ENCODE measurements around the gene DRP2.
A peak's percentile ranks its signal among the peaks of the same experiment; 100 is the strongest.
"Not testable (repeated sequence)": the region's sequence is repeated elsewhere in the genome, so short reads cannot be mapped to it uniquely, and the experiment has no call there.

Gene DRP2, protein sequence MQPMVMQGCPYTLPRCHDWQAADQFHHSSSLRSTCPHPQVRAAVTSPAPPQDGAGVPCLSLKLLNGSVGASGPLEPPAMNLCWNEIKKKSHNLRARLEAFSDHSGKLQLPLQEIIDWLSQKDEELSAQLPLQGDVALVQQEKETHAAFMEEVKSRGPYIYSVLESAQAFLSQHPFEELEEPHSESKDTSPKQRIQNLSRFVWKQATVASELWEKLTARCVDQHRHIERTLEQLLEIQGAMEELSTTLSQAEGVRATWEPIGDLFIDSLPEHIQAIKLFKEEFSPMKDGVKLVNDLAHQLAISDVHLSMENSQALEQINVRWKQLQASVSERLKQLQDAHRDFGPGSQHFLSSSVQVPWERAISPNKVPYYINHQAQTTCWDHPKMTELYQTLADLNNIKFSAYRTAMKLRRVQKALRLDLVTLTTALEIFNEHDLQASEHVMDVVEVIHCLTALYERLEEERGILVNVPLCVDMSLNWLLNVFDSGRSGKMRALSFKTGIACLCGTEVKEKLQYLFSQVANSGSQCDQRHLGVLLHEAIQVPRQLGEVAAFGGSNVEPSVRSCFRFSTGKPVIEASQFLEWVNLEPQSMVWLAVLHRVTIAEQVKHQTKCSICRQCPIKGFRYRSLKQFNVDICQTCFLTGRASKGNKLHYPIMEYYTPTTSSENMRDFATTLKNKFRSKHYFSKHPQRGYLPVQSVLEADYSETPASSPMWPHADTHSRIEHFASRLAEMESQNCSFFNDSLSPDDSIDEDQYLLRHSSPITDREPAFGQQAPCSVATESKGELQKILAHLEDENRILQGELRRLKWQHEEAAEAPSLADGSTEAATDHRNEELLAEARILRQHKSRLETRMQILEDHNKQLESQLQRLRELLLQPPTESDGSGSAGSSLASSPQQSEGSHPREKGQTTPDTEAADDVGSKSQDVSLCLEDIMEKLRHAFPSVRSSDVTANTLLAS

DNA sequence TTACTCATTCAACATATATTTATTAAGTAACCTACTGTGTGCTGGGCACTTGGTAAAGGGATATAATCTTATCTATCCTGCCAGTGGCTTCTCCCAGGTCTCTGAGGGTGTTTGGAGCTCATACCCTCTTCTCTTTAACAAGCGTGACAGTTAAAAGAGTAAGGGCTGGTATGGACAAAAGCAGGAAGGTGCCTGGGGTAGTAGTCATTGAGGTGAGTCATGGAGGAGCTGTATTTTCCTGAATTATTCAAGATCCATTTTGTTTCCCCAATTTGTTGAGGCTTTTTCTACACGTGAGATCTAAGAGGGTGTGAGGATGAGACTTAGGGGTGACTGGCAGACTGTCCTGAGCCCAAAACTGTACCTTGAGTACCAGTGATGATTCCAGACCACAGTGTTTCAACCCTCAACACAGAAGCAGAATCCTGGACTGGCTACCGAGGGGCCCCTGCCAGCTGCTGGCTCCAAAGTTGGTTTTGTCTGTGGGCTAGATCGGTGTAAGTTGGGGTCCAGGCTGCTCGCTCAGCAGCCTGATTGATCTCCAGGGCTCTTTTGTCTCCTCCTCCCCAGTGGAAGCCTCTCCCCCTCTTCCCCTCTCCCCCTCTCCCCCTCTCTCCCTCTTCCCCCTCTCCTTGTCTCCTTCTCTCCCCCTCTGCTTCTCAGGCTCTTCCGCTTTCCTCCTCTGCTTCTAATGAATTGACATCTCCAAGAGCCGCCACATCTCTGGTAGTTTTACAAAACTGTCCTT lies at the start of gene DRP2:
Gene DRP2 (plus strand): TSS at position 671 of the 748 bp plus-strand sequence. CDS start 11,862 bp downstream, outside the sequence.
- DNase-seq = no peak

DNA sequence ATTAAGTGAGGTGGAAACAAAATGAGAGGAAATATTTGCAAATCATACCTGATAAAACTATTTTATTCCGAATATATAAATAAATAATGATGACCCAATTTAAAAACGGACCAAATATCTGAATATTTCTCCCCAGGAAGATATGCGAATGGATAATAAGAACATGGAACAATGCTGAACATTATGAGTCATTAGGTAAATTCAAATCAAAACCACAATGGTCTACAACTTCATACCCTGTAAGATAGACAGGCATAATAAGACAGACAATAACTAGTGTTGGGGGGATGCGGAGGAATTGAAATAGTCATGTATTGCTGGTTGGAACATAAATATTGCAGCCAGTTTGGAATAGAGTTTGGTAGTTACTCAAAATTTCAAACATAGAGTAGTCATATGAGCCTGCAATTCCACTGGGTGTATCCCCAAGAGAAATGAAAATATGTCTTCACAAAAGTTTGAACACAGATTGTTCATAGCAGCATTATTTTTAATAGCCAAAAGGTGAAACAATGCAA lies 47.6 kb upstream of the DRP2 start:
- no peak for DNase-seq

DNA sequence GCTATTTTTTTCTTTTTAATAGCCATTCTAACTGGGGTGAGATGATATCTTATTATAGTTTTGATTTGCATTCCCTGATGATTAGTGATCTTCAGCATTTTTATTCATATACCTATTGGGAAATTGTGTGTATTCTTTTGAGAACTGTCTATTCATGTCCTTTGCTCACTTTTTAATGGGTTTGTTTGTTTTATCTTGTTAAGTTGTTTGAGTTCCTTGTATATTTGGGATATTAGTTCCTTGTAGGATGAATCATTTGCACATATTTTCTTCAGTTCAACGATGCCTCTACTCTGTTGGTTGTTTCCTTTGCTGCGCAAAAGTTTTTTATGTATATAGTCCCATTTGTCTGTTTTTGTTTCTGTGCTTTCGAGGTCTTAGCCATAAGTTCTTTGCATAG lies 43.1 kb upstream of the DRP2 start:
- no peak for DNase-seq

DNA sequence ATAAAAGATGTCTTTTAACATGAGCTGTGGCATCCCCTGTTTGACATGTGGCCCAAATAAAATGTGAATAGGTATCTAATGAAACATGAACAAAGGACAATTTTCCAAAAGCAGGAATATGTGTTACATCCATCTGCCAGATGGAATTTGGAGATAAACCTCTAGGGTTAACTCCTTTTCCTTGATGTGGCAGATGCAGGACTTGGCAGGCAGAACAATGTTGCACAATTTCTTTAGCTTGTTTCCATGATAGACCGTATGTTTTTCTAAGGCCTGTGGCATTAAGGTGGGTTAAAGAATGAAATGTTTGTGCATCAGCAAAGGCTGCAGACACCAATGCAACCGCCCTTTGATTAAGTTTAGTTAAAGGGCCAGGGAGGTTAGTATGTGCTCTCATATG lies 34.7 kb upstream of the DRP2 start:
- DNase-seq = not testable (repeated sequence)

DNA sequence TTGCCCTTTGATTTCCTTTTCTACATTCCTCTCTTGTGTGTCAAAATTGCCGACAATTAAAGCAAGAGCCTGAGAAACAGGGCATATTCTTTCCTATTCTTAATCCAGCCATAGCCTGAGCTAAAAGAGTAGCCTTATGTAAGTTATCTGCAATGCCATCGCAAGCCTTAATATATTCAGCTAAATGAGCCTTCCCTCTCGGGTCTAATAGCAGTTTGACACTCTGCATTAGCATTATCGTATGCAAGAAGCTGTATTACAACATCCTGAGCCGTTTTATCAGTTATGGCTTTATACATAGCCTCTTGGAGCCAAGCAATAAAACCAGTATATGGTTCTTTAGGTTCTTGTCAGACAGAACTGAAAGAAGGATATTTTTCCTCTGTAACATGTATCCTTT lies 31.6 kb upstream of the DRP2 start:
- DNase-seq = not testable (repeated sequence)

GRCh38 chrX:101190736-101191135 lies 28.9 kb upstream of the DRP2 start:
- DNase-seq = no peak

GRCh38 chrX:101191217-101191750 lies 28.3 kb upstream of the DRP2 start:
- DNase-seq = no peak

DNA sequence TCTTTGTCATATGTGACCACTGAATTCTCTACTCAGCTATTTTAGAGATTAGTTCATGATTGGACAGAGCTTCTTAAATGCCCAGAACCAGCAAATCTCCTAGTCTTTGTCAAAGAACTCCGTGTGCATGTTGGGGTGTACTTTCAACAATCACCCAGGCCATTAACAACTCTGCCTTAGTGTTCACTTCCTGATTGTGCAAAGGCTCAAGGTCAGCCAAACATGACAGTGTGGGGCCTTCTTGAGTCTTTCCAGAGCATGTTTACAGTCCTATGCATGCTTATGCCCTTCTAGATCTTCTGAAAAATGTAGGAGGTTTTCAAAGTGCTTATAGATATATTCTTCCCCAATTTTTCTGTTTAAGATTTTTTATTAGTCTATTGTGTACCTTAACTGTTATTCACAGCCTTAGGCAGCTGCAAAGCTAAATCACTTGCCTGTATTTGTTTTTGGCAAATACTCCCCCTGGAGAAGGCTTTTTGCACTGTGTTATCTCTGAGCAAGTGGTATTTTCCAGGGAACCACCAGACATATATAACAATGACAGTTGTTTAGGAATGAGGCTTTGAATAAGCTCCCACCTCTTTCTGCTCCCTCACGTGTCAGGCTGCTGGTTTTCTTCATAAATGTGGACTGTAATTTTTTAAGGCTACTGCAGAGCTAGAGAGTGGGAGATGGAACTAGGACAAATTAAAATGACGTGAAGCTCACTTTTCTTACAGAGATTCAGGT lies 24.0 kb upstream of the DRP2 start:
- peak; percentile 23 to 76 for DNase-seq

DNA sequence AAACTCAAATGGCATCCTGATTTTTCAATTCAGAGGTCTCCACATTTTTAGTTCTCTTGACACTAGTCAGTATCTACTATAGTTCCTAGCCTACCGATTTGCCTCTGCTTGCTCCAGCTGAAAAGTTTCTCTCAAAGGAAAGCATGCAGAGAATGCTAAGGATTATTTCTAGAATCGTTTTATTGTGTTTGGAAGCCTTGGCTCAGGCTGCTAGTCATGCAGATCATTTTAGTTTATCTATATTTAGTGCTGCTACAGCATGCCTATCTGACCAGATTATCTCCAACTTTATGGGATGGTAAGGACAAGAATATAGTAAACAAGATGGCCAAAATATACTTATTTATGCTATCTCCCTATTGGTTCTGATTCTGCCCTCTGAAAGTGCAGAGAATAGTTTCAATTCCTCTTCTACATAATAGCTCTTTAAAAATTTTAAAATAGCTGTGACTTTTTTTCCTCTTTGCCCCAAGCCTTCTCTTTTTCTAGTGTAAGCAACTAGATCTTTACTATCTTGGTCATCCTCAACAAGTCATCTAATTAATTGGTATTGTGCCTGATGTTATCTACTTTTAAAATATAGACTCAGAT lies 15.7 kb upstream of the DRP2 start:
- DNase-seq = no peak

DNA sequence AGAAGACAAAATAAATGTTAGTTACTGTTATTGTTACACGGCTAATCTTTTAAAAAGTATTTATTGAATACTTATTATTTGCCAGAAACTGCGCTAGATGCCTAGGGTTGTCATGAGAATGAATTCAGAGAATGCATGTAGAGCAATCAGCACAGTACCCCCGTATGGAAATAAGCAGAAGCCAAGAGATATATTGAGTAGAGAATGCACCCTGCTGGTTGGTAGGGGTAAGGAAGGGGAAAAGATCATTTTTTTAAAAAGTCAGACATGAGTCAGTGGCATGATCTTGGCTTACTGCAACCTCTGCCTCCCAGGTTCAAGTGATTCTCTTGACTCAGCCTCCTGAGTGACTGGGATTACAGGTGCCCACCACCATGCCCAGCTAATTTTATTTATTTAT lies 13.1 kb upstream of the DRP2 start:
- DNase-seq = no peak

- DNase-seq = no peak
Observed at GRCh38 chrX:101208152-101208905, 11.3 kb upstream of the DRP2 start.

DNA sequence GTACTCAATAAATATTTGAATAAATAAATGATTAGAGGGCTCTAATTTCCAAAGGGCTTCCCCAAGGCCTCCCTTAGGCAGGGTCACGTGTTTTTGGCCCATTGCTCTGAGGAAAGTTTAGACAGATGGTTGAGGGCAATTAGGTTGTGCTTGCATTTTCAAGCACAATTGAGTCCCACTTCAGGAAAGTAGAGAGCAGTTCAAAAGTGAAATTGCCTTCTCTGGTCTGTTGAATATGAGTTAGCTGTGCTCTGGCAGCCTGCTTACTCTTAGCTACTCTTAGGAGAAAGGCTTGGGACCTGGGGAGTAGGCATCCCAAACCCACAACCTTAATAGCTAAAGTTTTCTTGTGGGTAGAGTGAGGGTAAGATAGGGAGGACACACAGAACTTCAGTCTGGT lies 9.0 kb upstream of the DRP2 start:
- no peak for DNase-seq

- no peak for DNase-seq
Observed at GRCh38 chrX:101217689-101218088, 1.9 kb upstream of the DRP2 start.

DNA sequence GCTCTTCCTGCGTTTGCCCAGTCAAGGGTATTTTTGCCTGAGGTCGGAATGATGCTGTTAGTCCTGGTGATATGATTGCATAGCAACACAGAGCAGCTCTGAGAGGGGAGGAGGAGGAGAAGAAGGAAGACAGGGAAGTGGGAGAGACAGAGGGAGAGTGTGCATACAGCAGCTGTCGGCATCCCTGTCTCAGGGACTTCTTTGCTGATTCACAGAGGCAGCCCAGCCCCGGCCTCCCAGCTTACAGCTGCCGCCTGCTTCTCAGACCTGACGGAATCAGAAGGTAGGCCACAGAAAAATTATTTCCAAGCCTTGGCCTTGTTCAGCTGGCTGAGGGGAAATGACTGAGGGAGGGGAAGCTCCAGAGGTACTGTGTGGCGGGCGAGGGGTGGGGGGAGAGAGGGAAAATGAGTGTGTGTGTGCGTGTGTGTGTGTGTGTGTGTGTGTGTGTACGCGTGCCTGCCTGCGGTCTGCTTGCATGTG lies 319 bp downstream of the DRP2 start:
- DNase-seq = no peak

DNA sequence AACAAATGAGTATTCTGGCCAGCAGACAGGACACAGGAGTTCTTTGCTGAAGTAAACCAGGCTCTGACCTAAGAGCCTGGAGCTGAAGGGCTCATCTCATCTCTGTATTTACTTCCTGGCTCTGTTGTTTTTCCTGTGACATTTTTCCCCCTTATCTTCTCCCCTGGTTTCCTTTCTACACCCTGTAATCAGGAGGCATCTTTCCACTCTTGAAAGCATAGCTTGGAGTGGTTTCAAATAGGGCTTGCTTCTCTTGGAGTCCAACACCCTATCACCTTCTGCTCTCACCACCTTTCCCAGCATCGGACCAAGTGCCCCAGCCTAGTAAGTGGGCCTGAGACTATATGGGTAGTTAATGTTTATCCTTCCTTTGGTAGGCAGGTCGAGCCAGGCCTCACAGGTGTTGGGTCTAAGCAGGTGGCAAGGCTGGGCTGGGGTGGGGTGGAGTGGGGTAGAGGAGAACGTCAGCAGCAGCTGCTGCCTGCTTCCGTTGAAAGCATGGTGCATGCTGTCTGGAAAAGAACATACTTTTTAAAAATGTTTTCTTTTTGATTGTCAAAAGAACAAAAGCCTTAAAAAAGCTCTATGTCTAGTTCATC lies 1.2 kb downstream of the DRP2 start:
- peak in 1 of 2 experiments; percentile 31 for DNase-seq

GRCh38 chrX:101223226-101223625 lies 3.6 kb downstream of the DRP2 start:
- DNase-seq = no peak

DNA sequence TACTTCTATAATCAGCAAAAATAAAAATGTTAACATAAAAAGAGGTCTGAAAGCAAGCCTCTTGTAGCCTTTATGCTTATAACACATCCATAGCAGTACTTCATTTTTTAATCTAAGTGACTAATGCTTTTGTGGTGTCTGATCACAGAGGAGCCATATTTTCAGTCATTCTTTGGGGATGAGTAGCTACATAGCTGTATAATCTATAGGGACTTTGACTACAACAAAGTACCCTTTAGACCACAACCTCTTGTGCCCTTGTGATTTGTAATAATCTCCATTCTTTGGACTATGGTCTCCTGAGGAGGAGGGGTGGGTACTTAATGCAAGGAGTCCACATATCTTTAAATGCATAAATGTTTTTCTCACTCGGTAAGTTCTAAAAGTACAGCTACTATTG lies 9.6 kb downstream of the DRP2 start:
- DNase-seq = no peak

GRCh38 chrX:101230636-101231035 lies 11.1 kb downstream of the DRP2 start:
- no peak for DNase-seq

DNA sequence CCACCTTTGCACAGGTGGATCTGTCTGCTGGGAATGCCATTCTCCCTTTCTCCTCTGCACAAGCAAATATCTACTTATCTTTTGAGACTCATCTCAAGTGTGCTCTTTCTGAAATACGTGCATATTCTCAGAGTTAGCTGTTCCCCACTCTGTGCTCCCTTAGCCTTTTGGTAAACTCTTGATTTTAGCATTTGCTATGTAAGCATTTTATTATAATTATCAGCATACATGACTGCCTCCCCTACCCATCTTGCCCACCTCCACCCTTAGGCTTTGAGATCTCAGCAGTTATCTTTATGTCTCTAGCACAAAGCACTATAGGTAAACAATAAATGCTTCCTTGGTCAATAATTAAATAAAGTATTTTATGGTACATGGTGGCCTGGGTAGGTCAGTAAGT lies 11.5 kb downstream of the DRP2 start:
- no peak for DNase-seq

- DNase-seq = no peak
Observed at GRCh38 chrX:101232316-101232715, 12.7 kb downstream of the DRP2 start.
